ENCODE data around the gene SDR42E2. TPM values are rescaled to one million over a fixed set of nuclear protein-coding genes. Genes with fewer than 3 reads are reported as not detected.

SDR42E2 gene
- total and polyA plus RNA-seq, 10 of the 15 experiments (the other 5 are each of a cell fraction or from before 2014, with no cell fraction given) = 0.01 to 0.09 (median 0.08) TPM; not detected in 4

- H2AFZ ChIP-seq (ENCODE audit: control insufficient read depth, low read depth, low read length) = no peak overlapping the region
- H3K27ac ChIP-seq (ENCODE audit: control insufficient read depth, insufficient read depth) = no peak overlapping the region
- ChIA-PET POLR2A (interaction anchor here (0.6 kb wide), 1 partner anchor 162 kb away, joined by 6 read pairs; no protein-coding TSS in a partner anchor), CTCF (interaction anchor here (0.6 to 2.5 kb wide), 5 partner anchors 10 to 481 kb away, joined by 3 to 12 read pairs (median 4); no protein-coding TSS in a partner anchor), RAD21 (ENCODE audit: unreplicated experiment) (interaction anchor here (0.8 to 1.0 kb wide), 2 partner anchors 14 to 151 kb away, joined by 3 to 4 read pairs; no protein-coding TSS in a partner anchor), SMC1A (ENCODE audit: uncharacterized antibody, unreplicated experiment) (interaction anchor here (1.2 kb wide), 1 partner anchor 14 kb away, joined by 3 read pairs; no protein-coding TSS in a partner anchor)
- ATAC-seq (no peak), DNase-seq (ENCODE audit: low read depth, low spot score) (no peak), FAIRE-seq (no peak)
- no peaks in the 10 kb centered on the region for H3K36me3 ChIP-seq (ENCODE audit: control insufficient read depth in 2 of 2, insufficient read depth in 2 of 2, low read length in 1 of 2)
- no peaks in the 10 kb centered on the region for H3K9me3 ChIP-seq (replicated peaks; ENCODE audit: control insufficient read depth, insufficient read depth, low read length)
- 35% methylated on average over 9 of the region's 9 CpGs for WGBS (ENCODE audit: insufficient coverage, insufficient replicate concordance, low lambda C conversion rate, missing lambda C conversion rate)
- no peaks in the 10 kb centered on the region; a peak in 1 of 4 replicates for H3K27me3 ChIP-seq (replicated peaks in 1 of 2; ENCODE audit: control insufficient read depth in 2 of 2, insufficient read depth in 2 of 2, low read length in 1 of 2)
- no peaks in the 10 kb centered on the region for H3K4me1 ChIP-seq (ENCODE audit: control insufficient read depth, insufficient read depth, low read length)
- intact Hi-C loops (cut with micrococcal nuclease; ENCODE audit: unreplicated experiment) (no loop called here), in situ Hi-C loops (cut with MboI) (no loop called here)
- no peaks in the 10 kb centered on the region for H3K79me2 ChIP-seq (ENCODE audit: control insufficient read depth, insufficient read depth, low read length)
- no peaks in the 10 kb centered on the region for H4K20me1 ChIP-seq (ENCODE audit: control insufficient read depth, insufficient read depth)
- TF ChIP-seq FOXK2 (IDR thresholded peaks at IDR 0.05) (no peak), EGR1 (IDR thresholded peaks at IDR 0.05; ENCODE audit: borderline replicate concordance in 1 of 2, low read depth in 2 of 2, low read length in 2 of 2) (no peak)
- H3K9ac ChIP-seq (ENCODE audit: control insufficient read depth, insufficient read depth, low read length) = no peak overlapping the region
- no peak overlapping the region for H3K4me2 ChIP-seq (ENCODE audit: control insufficient read depth, insufficient read depth)
- BruUV-seq (replicated peaks) = no TSS peak
- H3K4me3 ChIP-seq = no peak overlapping the region
These were observed 12.3 kb downstream of the SDR42E2 start for GRCh38 chr16:22174642-22175041.

- Histone ChIP-seq H3K4me3 (no peak overlapping the region), H2AFZ (ENCODE audit: control insufficient read depth, low read depth, low read length) (no peak overlapping the region), H3K9ac (ENCODE audit: control insufficient read depth, insufficient read depth, low read length) (no peak overlapping the region), H3K27ac (ENCODE audit: control insufficient read depth, insufficient read depth) (no peak overlapping the region), H3K27me3 (replicated peaks in 1 of 2; ENCODE audit: control insufficient read depth in 2 of 2, insufficient read depth in 2 of 2, low read length in 1 of 2) (no peaks in the 10 kb centered on the region), H3K4me1 (ENCODE audit: control insufficient read depth, insufficient read depth, low read length) (no peaks in the 10 kb centered on the region), H3K79me2 (ENCODE audit: control insufficient read depth, insufficient read depth, low read length) (no peaks in the 10 kb centered on the region), H3K4me2 (ENCODE audit: control insufficient read depth, insufficient read depth) (no peak overlapping the region), H4K20me1 (ENCODE audit: control insufficient read depth, insufficient read depth) (no peaks in the 10 kb centered on the region), H3K36me3 (ENCODE audit: control insufficient read depth in 2 of 2, insufficient read depth in 2 of 2, low read length in 1 of 2) (no peaks in the 10 kb centered on the region), H3K9me3 (replicated peaks; ENCODE audit: control insufficient read depth, insufficient read depth, low read length) (no peaks in the 10 kb centered on the region)
- SMC1A ChIA-PET (ENCODE audit: uncharacterized antibody, unreplicated experiment) = no interaction called here
- no TSS peak for BruUV-seq (replicated peaks)
- DNase-seq (ENCODE audit: low read depth, low spot score) (no peak), ATAC-seq (no peak), FAIRE-seq (no peak)
- CTCF ChIA-PET = interaction anchor here (1.0 to 1.7 kb wide), 2 partner anchors 10 to 176 kb away, joined by 3 to 7 read pairs; no protein-coding TSS in a partner anchor
- intact Hi-C loops (cut with micrococcal nuclease; ENCODE audit: unreplicated experiment) (no loop called here), in situ Hi-C loops (cut with MboI) (no loop called here)
- POLR2A ChIA-PET = interaction anchor here (0.6 kb wide), 1 partner anchor 180 kb away, joined by 4 read pairs; no protein-coding TSS in a partner anchor
- 55% methylated on average over 17 of the region's 18 CpGs for WGBS (ENCODE audit: insufficient coverage, insufficient replicate concordance, low lambda C conversion rate, missing lambda C conversion rate)
- RAD21 ChIA-PET (ENCODE audit: unreplicated experiment) = no interaction called here
- TF ChIP-seq POLR2AphosphoS5 (IDR thresholded peaks at IDR 0.05; ENCODE audit: low read length) (no peak), KAT2A (conservative IDR thresholded peaks at IDR 0.05; ENCODE audit: control insufficient read depth, low read depth, low read length) (no peak), CTCF (IDR thresholded peaks at IDR 0.05 in 2 of 3, conservative IDR thresholded peaks at IDR 0.05 in 1 of 3; ENCODE audit: control insufficient read depth in 2 of 3, extremely low read depth in 1 of 3, insufficient read depth in 1 of 3, low read depth in 3 of 3, low read length in 3 of 3) (no peak), JUND (IDR thresholded peaks at IDR 0.05; ENCODE audit: low read depth, low read length) (no peak), ELK1 (IDR thresholded peaks at IDR 0.05; ENCODE audit: low read depth, low read length) (no peak), RBBP5 (conservative IDR thresholded peaks at IDR 0.05) (no peak), IKZF2 (IDR thresholded peaks at IDR 0.05) (no peak), TCF3 (IDR thresholded peaks at IDR 0.05; ENCODE audit: borderline replicate concordance, insufficient read depth, low read depth, low read length) (no peak), FOXM1 (IDR thresholded peaks at IDR 0.05; ENCODE audit: low read depth, low read length) (no peak), BRCA1 (IDR thresholded peaks at IDR 0.05; ENCODE audit: low read depth, low read length) (no peak)
These were observed 15.9 kb downstream of the SDR42E2 start for GRCh38 chr16:22177968-22178930.

All from GM12878 (cell line).